HEK293 (cell line): ENCODE measurements around the gene ZNF329.

Experiments
- CTCF ChIP-seq: fragments of 450-650 bp; formaldehyde crosslinking; IDR thresholded peaks from 2 replicates; pipeline ENCODE4 v1.5.1; 2016; ENCODE audit warnings: missing biosample characterization, missing genetic modification characterization
- TCF7L2 ChIP-seq: IDR thresholded peaks from 2 replicates; pipeline ENCODE4 v1.6.1; 2011; ENCODE audit warnings: low read depth, mild to moderate bottlenecking, inconsistent platforms, low read length, moderate library complexity, borderline replicate concordance
- ZNF132 ChIP-seq: fragments of 450-650 bp; formaldehyde crosslinking; IDR thresholded peaks from 2 replicates; pipeline ENCODE4 v1.5.1; 2017; ENCODE audit warnings: missing biosample characterization, missing genetic modification characterization, borderline replicate concordance
- ZNF549 ChIP-seq: fragments of 450-650 bp; IDR thresholded peaks from 2 replicates; pipeline ENCODE4 v1.5.1; 2018; ENCODE audit warnings: missing biosample characterization, missing genetic modification characterization, mild to moderate bottlenecking, inconsistent platforms, moderate library complexity
- ZNF664 ChIP-seq: fragments of 450-650 bp; formaldehyde crosslinking; IDR thresholded peaks from 2 replicates; pipeline ENCODE4 v1.5.1; 2016; ENCODE audit warnings: missing biosample characterization, missing genetic modification characterization
- ZNF670 ChIP-seq: fragments of 450-650 bp; formaldehyde crosslinking; IDR thresholded peaks from 2 replicates; pipeline ENCODE4 v1.5.1; 2016; ENCODE audit warnings: missing biosample characterization, missing genetic modification characterization, low read depth

- TF ChIP-seq TCF7L2 (no peak), ZNF664 (tag by site-specific recombination) (no peak), ZNF132 (tag by site-specific recombination) (no peak), CTCF (tag by site-specific recombination) (0 out of 2 replicates have a peak, but pooled peaks have one; percentile 24), ZNF670 (tag by site-specific recombination) (no peak), ZNF549 (tag by site-specific recombination) (peak; percentile 40; the same call in 1 of the 2 replicates)
Measured at GRCh38 chr19:58182989-58183816, 32.6 kb upstream of the ZNF329 start, which contains the start of gene ZNF274.
